ENCODE data around the gene GAS2L3. TPM values are rescaled to one million over a fixed set of nuclear protein-coding genes. Genes with fewer than 3 reads are reported as not detected.
"Not testable (repeated sequence)": the region's sequence is repeated elsewhere in the genome, so short reads cannot be mapped to it uniquely, and the experiment has no call there.

GAS2L3 gene
- total RNA-seq, 2 donors from 2014 or later, result 1.2 to 2.2 TPM

- no peak overlapping the region for H3K4me3 ChIP-seq
- H3K27ac ChIP-seq, result no peak overlapping the region
- H3K27me3 ChIP-seq, result no peaks in the 10 kb centered on the region
- H3K9me3 ChIP-seq, result no peaks in the 10 kb centered on the region
- no peaks in the 10 kb centered on the region for H3K4me1 ChIP-seq
- DNase-seq (ENCODE audit: low spot score), result no peak
- no peaks in the 10 kb centered on the region for H3K36me3 ChIP-seq
- TF ChIP-seq, protein P1, sequence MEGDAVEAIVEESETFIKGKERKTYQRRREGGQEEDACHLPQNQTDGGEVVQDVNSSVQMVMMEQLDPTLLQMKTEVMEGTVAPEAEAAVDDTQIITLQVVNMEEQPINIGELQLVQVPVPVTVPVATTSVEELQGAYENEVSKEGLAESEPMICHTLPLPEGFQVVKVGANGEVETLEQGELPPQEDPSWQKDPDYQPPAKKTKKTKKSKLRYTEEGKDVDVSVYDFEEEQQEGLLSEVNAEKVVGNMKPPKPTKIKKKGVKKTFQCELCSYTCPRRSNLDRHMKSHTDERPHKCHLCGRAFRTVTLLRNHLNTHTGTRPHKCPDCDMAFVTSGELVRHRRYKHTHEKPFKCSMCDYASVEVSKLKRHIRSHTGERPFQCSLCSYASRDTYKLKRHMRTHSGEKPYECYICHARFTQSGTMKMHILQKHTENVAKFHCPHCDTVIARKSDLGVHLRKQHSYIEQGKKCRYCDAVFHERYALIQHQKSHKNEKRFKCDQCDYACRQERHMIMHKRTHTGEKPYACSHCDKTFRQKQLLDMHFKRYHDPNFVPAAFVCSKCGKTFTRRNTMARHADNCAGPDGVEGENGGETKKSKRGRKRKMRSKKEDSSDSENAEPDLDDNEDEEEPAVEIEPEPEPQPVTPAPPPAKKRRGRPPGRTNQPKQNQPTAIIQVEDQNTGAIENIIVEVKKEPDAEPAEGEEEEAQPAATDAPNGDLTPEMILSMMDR (IDR thresholded peaks at IDR 0.05), result no peak
These were observed 35.3 kb downstream of the GAS2L3 start for GRCh38 chr12:100608776-100609175.

DNA sequence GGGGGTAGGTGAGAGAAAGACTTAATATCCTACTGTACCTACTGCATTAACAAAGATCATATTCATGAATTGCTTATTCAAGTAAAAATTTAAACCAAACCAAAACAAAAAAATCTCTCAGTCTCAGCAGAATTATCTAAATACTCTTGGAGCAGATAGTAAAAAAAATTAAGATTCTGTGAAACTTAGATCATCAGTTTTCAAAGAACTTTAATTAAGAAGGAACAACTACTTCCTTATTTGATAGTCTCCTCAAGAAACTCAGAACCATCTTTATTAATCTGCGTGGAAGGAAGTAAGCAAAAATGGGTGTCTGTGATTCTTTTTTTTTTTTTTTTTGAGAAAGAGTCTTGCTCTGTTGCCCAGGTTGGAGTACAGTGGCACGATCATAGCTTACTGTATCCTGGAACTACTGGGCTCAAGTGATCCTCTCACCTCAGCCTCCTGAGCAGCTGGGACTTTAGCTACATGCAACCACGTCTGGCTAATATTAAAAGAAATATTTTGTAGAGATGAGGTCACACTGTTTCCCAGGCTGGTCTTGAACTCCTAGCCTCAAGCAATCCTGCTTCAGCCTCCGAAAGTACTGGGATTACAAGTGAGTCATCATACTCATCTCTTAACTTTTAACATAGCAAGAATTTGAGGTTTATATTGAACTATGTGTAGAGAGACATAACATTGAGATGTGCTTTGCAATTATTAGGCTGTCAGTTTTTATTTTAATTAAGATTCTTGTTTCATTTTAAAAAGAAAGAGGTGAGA lies 37.4 kb downstream of the GAS2L3 start:
- Histone ChIP-seq H3K4me3 (no peak overlapping the region), H3K36me3 (no peaks in the 10 kb centered on the region), H3K27me3 (no peaks in the 10 kb centered on the region), H3K27ac (no peak overlapping the region), H3K9me3 (no peaks in the 10 kb centered on the region), H3K4me1 (no peaks in the 10 kb centered on the region)
- TF ChIP-seq, protein P1 (IDR thresholded peaks at IDR 0.05), result no peak
- DNase-seq (ENCODE audit: low spot score), result no peak

GRCh38 chr12:100612606-100613005 lies 39.1 kb downstream of the GAS2L3 start:
- Histone ChIP-seq H3K27me3 (no peaks in the 10 kb centered on the region), H3K36me3 (no peaks in the 10 kb centered on the region), H3K4me3 (no peak overlapping the region), H3K4me1 (no peaks in the 10 kb centered on the region), H3K9me3 (no peaks in the 10 kb centered on the region), H3K27ac (no peak overlapping the region)
- TF ChIP-seq, protein P1 (IDR thresholded peaks at IDR 0.05), result no peak
- no peak for DNase-seq (ENCODE audit: low spot score)

DNA sequence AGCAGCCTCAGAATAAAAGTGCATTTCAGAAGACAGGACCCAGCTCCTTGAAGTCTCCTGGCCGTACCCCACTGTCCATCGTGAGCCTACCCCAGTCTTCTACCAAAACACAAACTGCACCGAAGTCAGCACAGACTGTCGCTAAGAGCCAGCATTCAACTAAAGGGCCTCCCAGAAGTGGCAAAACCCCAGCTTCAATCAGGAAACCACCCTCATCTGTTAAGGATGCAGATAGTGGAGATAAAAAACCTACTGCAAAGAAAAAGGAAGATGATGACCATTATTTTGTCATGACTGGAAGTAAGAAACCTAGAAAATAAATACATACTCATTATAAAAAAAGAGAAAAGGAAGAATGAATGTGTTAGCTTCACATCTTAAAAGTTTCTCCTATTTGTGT lies 51.1 kb downstream of the GAS2L3 start:
- Histone ChIP-seq H3K27ac (no peak overlapping the region), H3K36me3 (no peaks in the 10 kb centered on the region), H3K4me1 (no peaks in the 10 kb centered on the region), H3K9me3 (no peaks in the 10 kb centered on the region), H3K27me3 (no peaks in the 10 kb centered on the region), H3K4me3 (no peak overlapping the region)
- TF ChIP-seq, protein P1 (IDR thresholded peaks at IDR 0.05), result no peak
- no peak for DNase-seq (ENCODE audit: low spot score)

- Histone ChIP-seq H3K4me1 (no peaks in the 10 kb centered on the region), H3K36me3 (no peaks in the 10 kb centered on the region), H3K27ac (no peak overlapping the region), H3K27me3 (no peaks in the 10 kb centered on the region), H3K4me3 (no peak overlapping the region), H3K9me3 (no peaks in the 10 kb centered on the region)
- TF ChIP-seq, protein P1 (IDR thresholded peaks at IDR 0.05), result no peak
- DNase-seq (ENCODE audit: low spot score), result no peak
These were observed 59.0 kb downstream of the GAS2L3 start for GRCh38 chr12:100632445-100632892.

DNA sequence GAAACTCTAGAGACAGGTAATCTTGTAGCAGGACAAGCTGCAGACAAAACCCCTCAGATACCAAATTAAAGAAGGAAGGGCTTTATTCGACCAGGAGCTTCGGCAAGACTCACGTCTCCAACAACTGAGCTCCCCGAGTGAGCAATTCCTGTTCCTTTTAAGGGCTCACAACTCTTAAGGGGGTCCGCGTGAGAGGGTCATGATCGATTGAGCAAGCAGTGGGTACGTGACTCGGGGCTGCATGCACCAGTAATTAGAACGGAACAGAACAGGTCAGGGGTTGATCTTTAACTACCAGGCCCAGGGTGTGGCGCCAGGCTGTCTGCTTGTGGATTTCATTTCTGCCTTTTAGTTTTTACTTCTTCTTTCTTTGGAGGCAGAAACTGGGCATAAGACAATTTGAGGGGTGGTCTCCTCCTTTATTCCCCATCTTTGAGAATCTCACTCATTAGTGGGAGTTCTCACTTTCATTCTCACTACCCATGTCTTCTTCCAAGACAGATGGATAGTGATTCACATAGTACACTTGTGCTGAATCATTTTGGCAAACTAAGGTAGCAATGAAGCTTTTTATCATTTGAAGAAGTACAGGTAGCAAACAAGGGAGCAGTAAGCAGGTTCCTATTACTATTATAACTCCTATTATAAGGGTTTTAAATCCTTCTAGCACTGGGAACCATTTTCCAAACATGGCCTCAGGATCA lies 59.8 kb downstream of the GAS2L3 start:
- not testable (repeated sequence) for H3K9me3 ChIP-seq; H3K27me3 ChIP-seq; H3K4me1 ChIP-seq; H3K4me3 ChIP-seq; H3K36me3 ChIP-seq; DNase-seq (ENCODE audit: low spot score); H3K27ac ChIP-seq

Measured in right atrium auricular region (tissue), 2 donors.